ENCODE data around the gene CABLES1. TPM values are rescaled to one million over a fixed set of nuclear protein-coding genes. Genes with fewer than 3 reads are reported as not detected.

CABLES1 gene
- total RNA-seq, 1 donor from 2014 or later = 14.6 TPM

GRCh38 chr18:23191232-23191631 lies 55.9 kb downstream of the CABLES1 start:
- no peak for DNase-seq (ENCODE audit: low spot score)

DNA sequence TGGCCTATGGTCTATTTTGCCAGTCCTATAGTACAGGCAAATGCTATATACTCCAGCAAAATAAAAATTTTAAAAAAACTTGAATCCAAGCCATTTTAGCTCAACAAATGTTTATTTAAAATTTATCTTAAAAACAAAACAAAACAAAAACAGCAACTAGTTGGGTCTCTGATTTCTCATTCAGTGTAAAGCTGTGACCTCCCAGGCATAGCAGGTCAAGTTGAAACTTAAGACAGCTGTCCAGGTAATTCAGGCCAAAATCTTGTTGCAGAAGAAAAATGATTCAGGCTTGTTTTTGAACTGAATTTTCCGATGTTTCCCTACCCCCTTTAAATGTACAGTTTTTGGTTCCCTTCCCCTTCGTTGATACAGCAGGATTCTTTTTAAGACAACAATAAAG lies 58.5 kb downstream of the CABLES1 start:
- no peak for DNase-seq (ENCODE audit: low spot score)

GRCh38 chr18:23194155-23194996 lies 59.1 kb downstream of the CABLES1 start:
- DNase-seq (ENCODE audit: low spot score) = no peak

DNA sequence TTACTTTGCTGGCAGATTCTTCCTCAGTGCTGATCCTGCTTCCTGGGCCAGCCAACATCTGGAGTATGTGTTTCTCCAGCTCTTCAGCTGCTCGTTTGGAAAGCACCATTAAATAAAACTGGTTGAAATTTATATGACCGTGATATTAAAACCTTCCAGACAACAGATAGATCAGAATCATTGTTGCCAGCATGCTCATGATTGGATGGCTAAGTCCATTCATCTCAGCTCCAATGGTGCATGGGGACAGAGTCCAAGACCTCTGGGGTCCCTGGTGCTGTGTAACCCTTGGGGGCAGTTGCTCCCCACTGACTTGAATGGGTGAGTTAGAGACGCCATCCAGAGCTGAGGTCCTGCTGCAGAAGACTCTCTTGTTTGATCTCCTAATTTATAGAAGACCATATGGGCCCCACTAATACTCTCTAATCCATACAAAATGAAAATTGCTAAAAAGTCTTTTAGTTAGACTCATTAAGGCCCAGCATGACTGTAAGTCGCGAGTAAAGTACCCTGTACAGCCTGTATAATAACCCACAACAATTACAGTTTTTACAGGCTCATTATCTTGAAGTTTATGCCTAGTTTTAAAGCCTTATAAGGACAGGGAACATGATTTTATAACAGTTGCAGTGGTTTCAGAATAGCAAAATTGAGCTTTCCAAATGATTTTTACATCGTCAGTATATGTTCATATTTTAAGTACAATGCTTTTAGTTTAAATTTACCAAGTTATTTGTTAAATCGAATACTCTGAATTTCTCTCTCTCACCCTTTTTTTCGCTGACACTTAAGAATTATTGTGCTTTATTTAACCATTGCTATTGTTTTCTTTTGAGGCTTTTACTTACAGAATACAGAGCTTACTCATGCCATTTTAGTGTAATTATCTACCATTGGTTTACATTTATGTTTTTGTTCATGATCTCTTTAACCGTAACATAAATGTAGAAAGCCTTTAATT lies 60.0 kb downstream of the CABLES1 start:
- no peak for DNase-seq (ENCODE audit: low spot score)

GRCh38 chr18:23196119-23197007 lies 61.1 kb downstream of the CABLES1 start:
- no peak for DNase-seq (ENCODE audit: low spot score)

DNA sequence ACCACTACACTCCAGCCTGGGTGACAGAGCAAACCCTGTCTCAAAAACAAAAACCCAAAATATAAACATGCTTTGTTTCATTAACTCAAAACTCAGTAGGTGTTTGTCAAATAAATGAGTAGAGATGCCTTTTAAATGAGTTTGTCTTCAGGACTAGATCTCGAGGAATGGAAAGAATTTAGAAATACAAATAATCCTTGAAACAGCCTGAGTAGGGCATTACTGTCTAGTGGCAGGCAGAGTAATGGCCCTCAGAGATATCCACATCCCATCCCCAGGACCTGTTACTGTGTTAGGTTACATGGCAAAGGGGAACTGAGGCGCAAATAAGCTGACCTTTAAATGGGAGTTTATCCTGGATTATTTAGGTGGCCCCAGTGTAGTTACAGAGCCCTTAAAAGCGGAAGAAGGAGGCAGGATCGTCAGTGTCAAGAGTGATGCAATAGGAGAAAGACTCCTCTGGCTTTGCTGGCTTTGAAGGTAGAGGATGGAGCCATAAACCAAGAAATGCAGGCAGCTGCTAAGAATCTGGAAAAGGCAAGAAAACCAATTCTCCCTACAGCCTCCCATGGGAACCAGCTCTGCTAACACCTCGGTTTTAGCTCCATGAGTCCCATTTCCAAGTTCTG lies 63.0 kb downstream of the CABLES1 start:
- no peak for DNase-seq (ENCODE audit: low spot score)

DNA sequence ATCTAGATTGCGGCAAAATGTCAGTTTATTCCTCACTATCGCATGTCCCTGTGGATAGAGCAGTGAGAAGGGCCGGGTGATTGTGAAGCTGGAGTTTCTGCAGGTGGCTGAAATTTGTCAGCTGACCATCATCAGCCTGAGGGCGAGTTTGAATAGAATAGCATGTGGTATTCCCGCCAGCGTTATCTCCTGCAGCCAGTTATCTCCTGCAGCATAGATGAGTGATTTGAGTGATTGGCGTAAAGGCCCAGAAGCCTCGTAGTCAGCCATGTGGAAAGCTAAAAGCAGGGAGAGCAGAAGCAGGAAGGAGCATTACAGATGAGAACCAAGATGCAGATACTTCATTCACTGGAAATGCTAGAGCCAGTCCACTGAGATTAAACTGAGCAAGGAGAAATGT lies 65.5 kb downstream of the CABLES1 start:
- DNase-seq (ENCODE audit: low spot score) = no peak

DNA sequence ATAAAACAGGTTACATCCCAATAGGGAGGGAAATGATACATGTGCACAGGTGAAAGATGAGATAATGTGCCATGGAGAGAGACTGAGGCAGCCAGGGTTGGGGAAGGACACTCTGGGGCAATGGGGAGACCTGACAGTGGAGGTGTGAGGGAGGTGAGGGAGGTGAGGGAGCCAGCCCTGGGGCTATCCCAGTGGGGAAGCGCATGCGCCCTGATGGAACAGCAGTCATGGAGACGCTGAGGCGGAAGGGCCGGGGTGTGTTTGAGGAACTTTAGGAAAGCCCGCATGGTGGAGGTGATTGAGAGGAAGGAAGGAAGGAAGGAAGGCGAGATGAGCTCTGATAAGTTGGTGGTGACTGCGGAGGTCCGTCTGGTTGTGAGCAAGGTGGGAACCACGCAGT lies 66.5 kb downstream of the CABLES1 start:
- no peak for DNase-seq (ENCODE audit: low spot score)

- no peak for DNase-seq (ENCODE audit: low spot score)
Measured at GRCh38 chr18:23203891-23204432, 68.7 kb downstream of the CABLES1 start.

DNA sequence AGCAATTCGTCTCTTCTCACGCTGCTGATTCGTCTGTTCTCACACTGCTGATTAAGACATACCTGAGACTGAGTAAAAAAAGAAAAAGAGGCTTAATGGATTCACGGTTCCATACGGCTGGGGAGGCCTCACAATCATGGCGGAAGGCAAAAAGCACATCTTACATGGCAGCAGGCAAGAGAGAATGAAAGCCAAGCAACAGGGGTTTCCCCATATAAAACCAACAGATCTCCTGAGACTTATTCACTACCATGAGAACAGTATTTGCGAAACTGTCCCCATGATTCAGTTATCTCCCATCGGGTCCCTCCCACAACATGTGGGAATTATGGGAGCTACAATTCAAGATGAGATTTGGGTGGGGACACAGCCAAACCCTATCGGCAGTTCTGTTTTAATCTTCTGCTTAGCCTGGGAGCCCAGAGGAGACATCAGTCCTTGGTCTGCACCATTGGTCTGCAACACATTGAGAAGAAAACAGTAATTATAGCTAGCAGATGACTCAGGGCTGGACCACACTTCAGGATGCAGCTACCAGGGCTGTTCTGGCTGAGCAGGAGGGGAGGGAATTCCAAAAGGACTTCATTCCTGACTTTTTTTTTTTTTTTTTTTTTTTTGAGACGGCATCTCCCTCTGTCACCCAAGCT lies 69.4 kb downstream of the CABLES1 start:
- DNase-seq (ENCODE audit: low spot score) = no peak

DNA sequence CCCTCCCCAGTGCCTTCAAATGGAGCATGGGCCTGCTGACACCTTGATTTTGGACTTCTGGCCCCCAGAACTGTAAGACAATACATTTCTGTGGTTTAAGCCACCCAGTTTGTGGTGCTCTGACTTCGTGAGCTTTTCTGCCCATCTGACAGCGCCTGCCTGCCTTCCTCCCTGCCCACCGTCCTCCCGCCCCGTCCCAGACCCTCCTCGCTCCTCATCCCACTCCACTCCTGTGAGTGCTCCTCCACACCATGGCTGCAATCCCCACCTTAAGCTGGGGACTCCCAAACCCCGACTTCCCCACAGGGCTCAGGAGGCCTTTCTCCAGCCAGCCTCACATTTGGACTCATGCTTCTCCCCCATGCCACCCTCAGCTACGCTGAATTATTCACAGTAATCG lies 70.7 kb downstream of the CABLES1 start:
- DNase-seq (ENCODE audit: low spot score) = no peak

- DNase-seq (ENCODE audit: low spot score) = no peak
Measured at GRCh38 chr18:23207191-23207955, 72.1 kb downstream of the CABLES1 start.

DNA sequence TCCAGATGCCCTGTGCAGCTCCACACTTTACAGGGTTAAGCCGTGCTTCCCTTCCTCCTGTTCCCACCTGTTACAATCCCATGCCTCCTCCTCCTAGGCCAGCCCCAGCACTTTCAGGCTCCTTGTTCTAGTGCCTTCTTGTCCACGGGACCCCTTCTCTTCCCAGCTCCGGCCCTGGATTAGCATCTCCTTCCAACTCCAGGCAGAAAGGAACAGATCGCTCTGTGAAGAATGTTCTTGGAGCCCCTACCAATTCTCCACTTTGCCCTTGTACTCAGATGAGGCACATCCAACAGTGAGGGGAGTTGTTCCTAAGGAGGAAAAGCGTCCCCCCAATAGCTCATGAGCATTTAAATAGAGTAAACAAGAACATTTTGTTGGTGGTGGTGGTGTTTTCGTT lies 72.7 kb downstream of the CABLES1 start:
- no peak for DNase-seq (ENCODE audit: low spot score)

DNA sequence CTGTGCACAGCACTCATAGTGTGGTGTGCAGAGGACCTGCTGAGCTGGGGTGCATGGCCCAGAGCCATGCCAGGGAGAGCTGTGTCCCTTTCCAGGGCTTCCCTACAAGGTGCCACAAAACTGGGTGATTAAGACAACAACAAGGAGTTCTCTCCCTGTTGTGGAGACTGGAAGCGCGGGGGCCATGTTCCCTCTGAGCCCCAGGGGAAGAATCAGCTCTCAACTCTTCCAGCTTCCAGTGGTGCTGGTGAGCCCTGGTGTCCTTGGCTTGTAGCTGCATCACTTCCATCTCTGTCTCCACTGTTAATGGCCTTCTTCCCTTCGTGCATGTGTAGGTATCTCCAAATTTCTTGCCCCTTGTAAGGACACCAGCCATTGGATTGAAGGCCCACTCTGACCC lies 73.3 kb downstream of the CABLES1 start:
- no peak for DNase-seq (ENCODE audit: low spot score)

DNA sequence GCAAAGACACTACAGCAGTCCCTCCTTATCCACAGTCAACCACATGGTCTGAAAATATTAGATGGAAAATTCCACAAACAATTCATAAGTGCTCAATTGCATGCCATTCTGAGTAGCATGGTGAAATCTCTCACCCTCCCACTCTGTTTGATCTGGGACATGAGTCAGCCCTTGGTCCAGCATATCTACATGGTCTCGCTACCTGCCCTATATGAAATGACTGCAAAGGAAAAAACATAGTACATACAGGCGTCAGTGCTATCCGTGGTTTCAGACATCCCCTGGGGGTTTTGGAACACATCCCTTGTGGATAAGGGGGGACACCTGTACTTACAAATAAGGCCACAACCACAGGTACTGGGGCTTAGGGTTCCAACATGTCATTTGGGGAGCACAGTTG lies 73.7 kb downstream of the CABLES1 start:
- no peak for DNase-seq (ENCODE audit: low spot score)

DNA sequence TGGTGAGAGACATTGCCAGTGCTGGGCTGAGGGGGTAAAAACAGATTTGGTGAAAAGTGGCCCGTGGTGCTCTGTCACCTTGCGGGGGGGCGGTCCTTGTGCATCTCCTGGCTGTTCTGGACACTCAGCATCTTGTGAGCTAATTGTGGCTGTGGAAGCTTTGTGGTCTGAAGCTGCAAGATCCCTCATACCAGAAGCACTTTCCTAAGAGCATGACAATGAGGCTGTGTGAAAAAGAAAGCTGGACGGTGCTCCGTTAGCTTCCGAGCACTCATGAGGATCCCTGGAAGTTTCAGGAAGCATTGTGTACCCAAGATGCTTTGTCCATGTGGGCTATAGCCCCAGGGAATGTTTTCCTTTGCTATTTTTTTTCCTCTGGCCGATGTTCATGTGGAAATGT lies 74.5 kb downstream of the CABLES1 start:
- DNase-seq (ENCODE audit: low spot score) = no peak

GRCh38 chr18:23210526-23210925 lies 75.2 kb downstream of the CABLES1 start:
- DNase-seq (ENCODE audit: low spot score) = no peak

GRCh38 chr18:23211146-23211545 lies 75.9 kb downstream of the CABLES1 start:
- no peak for DNase-seq (ENCODE audit: low spot score)

GRCh38 chr18:23212161-23212560 lies 76.9 kb downstream of the CABLES1 start:
- DNase-seq (ENCODE audit: low spot score) = no peak

- no peak for DNase-seq (ENCODE audit: low spot score)
Measured at GRCh38 chr18:23213200-23213599, 77.9 kb downstream of the CABLES1 start.
